WTC11 (cell line): ENCODE data around the gene SPACA7. TPM values are rescaled to one million over a fixed set of nuclear protein-coding genes. Genes with fewer than 3 reads are reported as not detected.

ENCODE experiments used
- ATAC-seq: fragments of 200-7000 bp; cut with Tn5 transposase; 2 replicates; pipeline ENCODE4 v1.10.0; 2021; ENCODE audit warnings: mild to moderate bottlenecking, moderate library complexity
- CTCF ChIA-PET: fragments of 300-600 bp; sonication (Branson Sonifier 250); formaldehyde crosslinking; loops from one replicate; lab custom pipeline; 2021; ENCODE audit warnings: antibody characterized with exemption; lab: Charles Lee
- POLR2A ChIA-PET: fragments of 350-600 bp; sonication (Branson Sonifier 250); formaldehyde crosslinking; loops from one replicate; lab custom pipeline; 2021; ENCODE audit warnings: antibody characterized with exemption; lab: Charles Lee
- DNase-seq: peaks from one replicate; pipeline ENCODE4 v3.0.0; 2021; ENCODE audit warnings: low spot score
- H3K27ac Mint-ChIP-seq: 2 replicates; pipeline ENCODE4 v1.8.0; 2021; ENCODE audit warnings: mixed read lengths
- H3K27me3 Mint-ChIP-seq: 2 replicates; pipeline ENCODE4 v1.8.0; 2021; ENCODE audit warnings: low read depth, mild to moderate bottlenecking, moderate library complexity, mixed read lengths
- H3K36me3 Mint-ChIP-seq: 2 replicates; pipeline ENCODE4 v1.8.0; 2021; ENCODE audit warnings: mixed read lengths
- H3K4me1 Mint-ChIP-seq: 2 replicates; pipeline ENCODE4 v1.8.0; 2022; ENCODE audit warnings: mixed read lengths
- H3K4me3 Mint-ChIP-seq: 2 replicates; pipeline ENCODE4 v1.8.0; 2021; ENCODE audit warnings: mild to moderate bottlenecking, moderate library complexity, mixed read lengths
- H3K9me3 Mint-ChIP-seq: 2 replicates; pipeline ENCODE4 v1.8.0; 2021; ENCODE audit warnings: mixed read lengths
- AR ChIP-seq: fragments of 250-450 bp; sonication (Bioruptor Pico); IDR thresholded peaks from 2 replicates; pipeline ENCODE4 v1.9.0; 2021; ENCODE audit warnings: mild to moderate bottlenecking
- E2F5 ChIP-seq: sonication (generic); formaldehyde crosslinking; IDR thresholded peaks from 2 replicates; pipeline ENCODE4 v1.8.1; 2022; ENCODE audit warnings: mild to moderate bottlenecking, moderate library complexity, missing genetic modification reagents
- ELF4 ChIP-seq: sonication (generic); formaldehyde crosslinking; IDR thresholded peaks from 2 replicates; pipeline ENCODE4 v1.8.1; 2022; ENCODE audit warnings: low read depth, mild to moderate bottlenecking, moderate library complexity, missing genetic modification reagents
- ETV6 ChIP-seq: sonication (generic); formaldehyde crosslinking; IDR thresholded peaks from 2 replicates; pipeline ENCODE4 v1.8.1; 2022; ENCODE audit warnings: mild to moderate bottlenecking, missing genetic modification reagents
- GABPB1 ChIP-seq: sonication (generic); formaldehyde crosslinking; IDR thresholded peaks from 2 replicates; pipeline ENCODE4 v1.8.1; 2023; ENCODE audit warnings: mild to moderate bottlenecking, missing genetic modification reagents
- GTF2I ChIP-seq: fragments of 250-450 bp; sonication (Bioruptor Pico); conservative IDR thresholded peaks from 2 replicates; pipeline ENCODE4 v1.4.0; 2021; ENCODE audit warnings: mild to moderate bottlenecking
- MXD4 ChIP-seq: fragments of 250-450 bp; sonication (Bioruptor Pico); IDR thresholded peaks from 2 replicates; pipeline ENCODE4 v1.8.0; 2021; ENCODE audit warnings: mild to moderate bottlenecking, moderate library complexity, borderline replicate concordance
- NFE2L1 ChIP-seq: sonication (generic); formaldehyde crosslinking; IDR thresholded peaks from 2 replicates; pipeline ENCODE4 v1.8.1; 2023; ENCODE audit warnings: missing genetic modification reagents
- NR3C1 ChIP-seq: sonication (generic); formaldehyde crosslinking; conservative IDR thresholded peaks from 2 replicates; pipeline ENCODE4 v1.8.1; 2023; ENCODE audit warnings: low read depth, mild to moderate bottlenecking, missing genetic modification reagents
- OVOL2 ChIP-seq: fragments of 250-450 bp; sonication (Bioruptor Pico); IDR thresholded peaks from 2 replicates; pipeline ENCODE4 v1.9.0; 2021; ENCODE audit warnings: mild to moderate bottlenecking, borderline replicate concordance
- RELA ChIP-seq: sonication (generic); formaldehyde crosslinking; IDR thresholded peaks from 2 replicates; pipeline ENCODE4 v1.8.1; 2022; ENCODE audit warnings: missing genetic modification reagents, mild to moderate bottlenecking, borderline replicate concordance
- SMAD4 ChIP-seq: sonication (generic); formaldehyde crosslinking; IDR thresholded peaks from 2 replicates; pipeline ENCODE4 v1.8.0; 2022; ENCODE audit warnings: mild to moderate bottlenecking, missing genetic modification reagents
- SP1 ChIP-seq: sonication (generic); formaldehyde crosslinking; conservative IDR thresholded peaks from 2 replicates; pipeline ENCODE4 v1.8.1; 2022; ENCODE audit warnings: missing genetic modification reagents
- ZNF121 ChIP-seq: sonication (generic); formaldehyde crosslinking; IDR thresholded peaks from 2 replicates; pipeline ENCODE4 v1.8.0; 2023; ENCODE audit warnings: missing genetic modification reagents
- ZNF138 ChIP-seq: sonication (generic); formaldehyde crosslinking; conservative IDR thresholded peaks from 2 replicates; pipeline ENCODE4 v1.8.1; 2022; ENCODE audit warnings: mild to moderate bottlenecking, moderate library complexity, missing genetic modification reagents
- ZNF232 ChIP-seq: sonication (generic); formaldehyde crosslinking; IDR thresholded peaks from 2 replicates; pipeline ENCODE4 v1.8.0; 2022; ENCODE audit warnings: mild to moderate bottlenecking, missing genetic modification reagents
- ZNF281 ChIP-seq: sonication (generic); formaldehyde crosslinking; IDR thresholded peaks from 2 replicates; pipeline ENCODE4 v1.8.0; 2023; ENCODE audit warnings: mild to moderate bottlenecking, missing genetic modification reagents
- ZNF396 ChIP-seq: fragments of 250-450 bp; sonication (Bioruptor Pico); IDR thresholded peaks from 2 replicates; pipeline ENCODE4 v1.8.0; 2021; ENCODE audit warnings: mild to moderate bottlenecking, moderate library complexity, borderline replicate concordance
- ZNF671 ChIP-seq: fragments of 250-450 bp; sonication (Bioruptor Pico); IDR thresholded peaks from 2 replicates; pipeline ENCODE4 v1.8.0; 2021; ENCODE audit warnings: mild to moderate bottlenecking
- total RNA-seq: library from RNA; stranded (reverse); gene quantifications from 3 replicates; pipeline ENCODE4 v1.2.3, GENCODE V29; 2021
- TF ChIP-seq, protein P1 (sequence below): fragments of 200-600 bp; IDR thresholded peaks from 2 replicates; pipeline ENCODE4 v1.8.0; 2022; ENCODE audit warnings: antibody characterized with exemption
- TF ChIP-seq, protein P2 (sequence below): sonication (generic); formaldehyde crosslinking; IDR thresholded peaks from 2 replicates; pipeline ENCODE4 v1.8.1; 2023; ENCODE audit warnings: mild to moderate bottlenecking, missing genetic modification reagents
- TF ChIP-seq, protein P3 (sequence below): sonication (generic); formaldehyde crosslinking; IDR thresholded peaks from 2 replicates; pipeline ENCODE4 v1.8.0; 2023; ENCODE audit warnings: missing genetic modification reagents, mild to moderate bottlenecking, borderline replicate concordance

Gene SPACA7
- total RNA-seq, 1 experiment from 2014 or later, result not detected

DNA sequence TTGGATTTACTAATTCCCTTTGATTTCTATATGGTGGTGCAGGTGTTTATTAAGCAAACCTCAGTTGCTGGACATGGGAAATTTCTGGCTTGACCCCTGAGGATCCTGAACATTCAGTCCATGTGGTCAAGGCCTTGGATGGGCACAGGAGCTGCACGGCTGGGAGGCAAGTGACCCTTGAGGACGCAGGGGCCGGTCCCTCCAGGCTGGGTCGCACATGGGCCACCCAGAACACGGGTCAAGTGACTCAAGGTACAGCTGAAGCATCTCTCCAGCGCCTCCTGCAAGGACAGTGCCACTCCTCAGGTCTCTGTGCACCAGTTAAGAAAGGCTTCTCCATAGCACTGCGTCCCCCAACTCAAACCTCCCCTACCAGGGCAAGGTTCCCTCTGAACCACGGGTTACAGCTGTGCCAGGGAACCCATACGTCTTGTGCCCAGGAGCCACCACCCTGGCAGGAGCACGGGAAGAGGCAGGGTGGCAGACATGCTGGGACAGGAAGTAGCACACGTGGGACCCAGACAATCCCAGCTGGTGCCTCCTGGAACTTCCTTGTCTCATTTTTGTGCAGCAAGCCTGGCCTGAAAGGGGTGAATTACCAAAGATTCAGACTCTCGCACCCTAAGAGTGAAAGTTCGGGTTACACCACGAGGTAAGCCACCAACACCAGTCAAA is 93.1 kb downstream of the SPACA7 start (continued):
- TF ChIP-seq AR (CRISPR knock-in tag), result no peak
- TF ChIP-seq ETV6, result no peak
- TF ChIP-seq, protein P1, sequence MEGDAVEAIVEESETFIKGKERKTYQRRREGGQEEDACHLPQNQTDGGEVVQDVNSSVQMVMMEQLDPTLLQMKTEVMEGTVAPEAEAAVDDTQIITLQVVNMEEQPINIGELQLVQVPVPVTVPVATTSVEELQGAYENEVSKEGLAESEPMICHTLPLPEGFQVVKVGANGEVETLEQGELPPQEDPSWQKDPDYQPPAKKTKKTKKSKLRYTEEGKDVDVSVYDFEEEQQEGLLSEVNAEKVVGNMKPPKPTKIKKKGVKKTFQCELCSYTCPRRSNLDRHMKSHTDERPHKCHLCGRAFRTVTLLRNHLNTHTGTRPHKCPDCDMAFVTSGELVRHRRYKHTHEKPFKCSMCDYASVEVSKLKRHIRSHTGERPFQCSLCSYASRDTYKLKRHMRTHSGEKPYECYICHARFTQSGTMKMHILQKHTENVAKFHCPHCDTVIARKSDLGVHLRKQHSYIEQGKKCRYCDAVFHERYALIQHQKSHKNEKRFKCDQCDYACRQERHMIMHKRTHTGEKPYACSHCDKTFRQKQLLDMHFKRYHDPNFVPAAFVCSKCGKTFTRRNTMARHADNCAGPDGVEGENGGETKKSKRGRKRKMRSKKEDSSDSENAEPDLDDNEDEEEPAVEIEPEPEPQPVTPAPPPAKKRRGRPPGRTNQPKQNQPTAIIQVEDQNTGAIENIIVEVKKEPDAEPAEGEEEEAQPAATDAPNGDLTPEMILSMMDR, result no peak
- TF ChIP-seq MXD4 (CRISPR knock-in tag), result no peak
- no peak for TF ChIP-seq NR3C1 (CRISPR knock-in tag)
- no peak for TF ChIP-seq ZNF121 (CRISPR knock-in tag)
- TF ChIP-seq ZNF396 (CRISPR knock-in tag), result no peak

GRCh38 chr13:112473818-112474217 is 97.7 kb downstream of the SPACA7 start:
- Mint-ChIP-seq H3K4me1 (no peaks in the 10 kb centered on the region), H3K9me3 (no peaks in the 10 kb centered on the region; the same call in 1 of the 2 replicates), H3K36me3 (no peaks in the 10 kb centered on the region), H3K27me3 (no peaks in the 10 kb centered on the region), H3K27ac (no peak overlapping the region), H3K4me3 (no peak overlapping the region)
- CTCF ChIA-PET, result interaction anchor here (1.5 kb wide), 1 partner anchor 36 kb away, joined by 4 read pairs; no protein-coding TSS in a partner anchor
- no peak for DNase-seq
- POLR2A ChIA-PET, result no interaction called here
- ATAC-seq, result no peak
- TF ChIP-seq ZNF281 (CRISPR knock-in tag) (no peak), NFE2L1 (no peak), SMAD4 (CRISPR knock-in tag) (no peak), OVOL2 (CRISPR knock-in tag) (no peak), RELA (no peak), E2F5 (no peak), GABPB1 (CRISPR knock-in tag) (no peak), GTF2I (CRISPR knock-in tag) (no peak), ZNF232 (CRISPR knock-in tag) (no peak), ZNF138 (CRISPR knock-in tag) (no peak), SP1 (no peak), ELF4 (CRISPR knock-in tag) (no peak), MXD4 (CRISPR knock-in tag) (no peak), ZNF671 (CRISPR knock-in tag) (no peak)
- TF ChIP-seq, protein P2, sequence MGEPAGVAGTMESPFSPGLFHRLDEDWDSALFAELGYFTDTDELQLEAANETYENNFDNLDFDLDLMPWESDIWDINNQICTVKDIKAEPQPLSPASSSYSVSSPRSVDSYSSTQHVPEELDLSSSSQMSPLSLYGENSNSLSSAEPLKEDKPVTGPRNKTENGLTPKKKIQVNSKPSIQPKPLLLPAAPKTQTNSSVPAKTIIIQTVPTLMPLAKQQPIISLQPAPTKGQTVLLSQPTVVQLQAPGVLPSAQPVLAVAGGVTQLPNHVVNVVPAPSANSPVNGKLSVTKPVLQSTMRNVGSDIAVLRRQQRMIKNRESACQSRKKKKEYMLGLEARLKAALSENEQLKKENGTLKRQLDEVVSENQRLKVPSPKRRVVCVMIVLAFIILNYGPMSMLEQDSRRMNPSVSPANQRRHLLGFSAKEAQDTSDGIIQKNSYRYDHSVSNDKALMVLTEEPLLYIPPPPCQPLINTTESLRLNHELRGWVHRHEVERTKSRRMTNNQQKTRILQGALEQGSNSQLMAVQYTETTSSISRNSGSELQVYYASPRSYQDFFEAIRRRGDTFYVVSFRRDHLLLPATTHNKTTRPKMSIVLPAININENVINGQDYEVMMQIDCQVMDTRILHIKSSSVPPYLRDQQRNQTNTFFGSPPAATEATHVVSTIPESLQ (CRISPR knock-in tag), result no peak
- TF ChIP-seq, protein P3, sequence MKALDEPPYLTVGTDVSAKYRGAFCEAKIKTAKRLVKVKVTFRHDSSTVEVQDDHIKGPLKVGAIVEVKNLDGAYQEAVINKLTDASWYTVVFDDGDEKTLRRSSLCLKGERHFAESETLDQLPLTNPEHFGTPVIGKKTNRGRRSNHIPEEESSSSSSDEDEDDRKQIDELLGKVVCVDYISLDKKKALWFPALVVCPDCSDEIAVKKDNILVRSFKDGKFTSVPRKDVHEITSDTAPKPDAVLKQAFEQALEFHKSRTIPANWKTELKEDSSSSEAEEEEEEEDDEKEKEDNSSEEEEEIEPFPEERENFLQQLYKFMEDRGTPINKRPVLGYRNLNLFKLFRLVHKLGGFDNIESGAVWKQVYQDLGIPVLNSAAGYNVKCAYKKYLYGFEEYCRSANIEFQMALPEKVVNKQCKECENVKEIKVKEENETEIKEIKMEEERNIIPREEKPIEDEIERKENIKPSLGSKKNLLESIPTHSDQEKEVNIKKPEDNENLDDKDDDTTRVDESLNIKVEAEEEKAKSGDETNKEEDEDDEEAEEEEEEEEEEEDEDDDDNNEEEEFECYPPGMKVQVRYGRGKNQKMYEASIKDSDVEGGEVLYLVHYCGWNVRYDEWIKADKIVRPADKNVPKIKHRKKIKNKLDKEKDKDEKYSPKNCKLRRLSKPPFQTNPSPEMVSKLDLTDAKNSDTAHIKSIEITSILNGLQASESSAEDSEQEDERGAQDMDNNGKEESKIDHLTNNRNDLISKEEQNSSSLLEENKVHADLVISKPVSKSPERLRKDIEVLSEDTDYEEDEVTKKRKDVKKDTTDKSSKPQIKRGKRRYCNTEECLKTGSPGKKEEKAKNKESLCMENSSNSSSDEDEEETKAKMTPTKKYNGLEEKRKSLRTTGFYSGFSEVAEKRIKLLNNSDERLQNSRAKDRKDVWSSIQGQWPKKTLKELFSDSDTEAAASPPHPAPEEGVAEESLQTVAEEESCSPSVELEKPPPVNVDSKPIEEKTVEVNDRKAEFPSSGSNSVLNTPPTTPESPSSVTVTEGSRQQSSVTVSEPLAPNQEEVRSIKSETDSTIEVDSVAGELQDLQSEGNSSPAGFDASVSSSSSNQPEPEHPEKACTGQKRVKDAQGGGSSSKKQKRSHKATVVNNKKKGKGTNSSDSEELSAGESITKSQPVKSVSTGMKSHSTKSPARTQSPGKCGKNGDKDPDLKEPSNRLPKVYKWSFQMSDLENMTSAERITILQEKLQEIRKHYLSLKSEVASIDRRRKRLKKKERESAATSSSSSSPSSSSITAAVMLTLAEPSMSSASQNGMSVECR (CRISPR knock-in tag), result no peak
